Measurements from ENCODE around the gene PGAP6. TPM values are rescaled to one million over a fixed set of nuclear protein-coding genes. Genes with fewer than 3 reads are reported as not detected.

Gene PGAP6
- total RNA-seq, 1 experiment from 2014 or later, result 34.9 TPM

GRCh38 chr16:361341-361871 is 20.4 kb downstream of the PGAP6 start:
- Histone ChIP-seq H3K27ac (no peak overlapping the region), H3K27me3 (replicated peaks) (peaks cover 10% of the 10 kb centered on the region), H3K9me3 (replicated peaks) (no peaks in the 10 kb centered on the region), H3K36me3 (peaks cover 3% of the 10 kb centered on the region), H3K4me1 (replicated peaks) (peaks cover 3% of the 10 kb centered on the region; the same call in 1 of the 2 replicates), H3K4me3 (no peak overlapping the region)
- no peak for DNase-seq (ENCODE audit: low read depth in 1 of 2, low spot score in 2 of 2)

GRCh38 chr16:360698-361336 is 21.0 kb downstream of the PGAP6 start:
- H3K36me3 ChIP-seq, result no peaks in the 10 kb centered on the region
- no peaks in the 10 kb centered on the region for H3K9me3 ChIP-seq (replicated peaks)
- H3K27ac ChIP-seq, result no peak overlapping the region
- DNase-seq (ENCODE audit: low read depth in 1 of 2, low spot score in 2 of 2), result no peak
- no peak overlapping the region for H3K4me3 ChIP-seq
- peaks cover 10% of the 10 kb centered on the region for H3K27me3 ChIP-seq (replicated peaks)
- H3K4me1 ChIP-seq (replicated peaks), result peaks cover 3% of the 10 kb centered on the region; the same call in 1 of the 2 replicates

DNA sequence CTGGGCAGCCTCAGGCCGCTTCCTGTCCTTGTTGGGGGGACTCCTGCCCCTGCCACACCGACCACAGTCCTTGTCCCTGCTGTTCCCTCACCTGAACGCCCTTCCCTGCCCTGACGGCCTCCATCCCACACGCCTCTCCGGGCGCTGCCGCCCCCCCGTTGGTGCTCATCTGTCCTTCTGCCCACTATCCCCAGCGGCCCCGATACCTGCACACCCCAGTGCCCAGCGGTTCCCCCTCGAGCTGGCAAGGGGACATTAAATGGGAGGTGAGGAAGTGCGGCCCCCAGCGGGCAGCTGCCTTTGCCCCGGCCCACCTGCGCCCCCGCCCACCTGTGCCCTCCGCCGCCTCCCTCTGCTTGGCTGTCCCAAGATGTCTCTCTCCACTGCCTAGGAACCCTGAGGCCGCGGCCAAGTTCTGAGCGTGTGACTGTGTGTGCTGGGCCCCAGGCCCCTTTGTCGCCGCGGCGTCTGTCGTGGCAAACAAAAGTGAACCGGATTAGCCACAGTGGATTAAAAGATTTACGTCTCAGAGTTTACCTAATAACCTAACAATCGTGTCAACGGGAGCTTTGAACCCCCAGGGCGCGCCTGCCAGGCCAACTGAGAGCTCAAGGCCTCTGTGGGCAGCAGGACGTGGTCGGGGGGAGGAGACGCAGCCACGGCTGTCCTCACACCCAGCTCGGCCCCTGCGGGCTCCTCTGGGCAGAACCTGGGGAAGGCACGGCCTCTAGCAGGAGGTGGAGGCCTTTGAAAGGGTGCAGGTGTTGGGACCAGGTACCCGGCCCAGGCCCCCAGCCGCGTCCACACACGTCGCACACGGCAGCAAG is 21.7 kb downstream of the PGAP6 start:
- Histone ChIP-seq H3K9me3 (replicated peaks) (no peaks in the 10 kb centered on the region), H3K4me1 (replicated peaks) (peaks cover 3% of the 10 kb centered on the region; the same call in 1 of the 2 replicates), H3K36me3 (no peaks in the 10 kb centered on the region), H3K27ac (no peak overlapping the region), H3K4me3 (no peak overlapping the region), H3K27me3 (replicated peaks) (peaks cover 10% of the 10 kb centered on the region)
- no peak for DNase-seq (ENCODE audit: low read depth in 1 of 2, low spot score in 2 of 2)

GRCh38 chr16:359067-359763 is 22.6 kb downstream of the PGAP6 start:
- no peak for DNase-seq (ENCODE audit: low read depth in 1 of 2, low spot score in 2 of 2)
- Histone ChIP-seq H3K4me3 (no peak overlapping the region), H3K36me3 (no peaks in the 10 kb centered on the region), H3K27me3 (replicated peaks) (peaks cover 10% of the 10 kb centered on the region), H3K27ac (no peak overlapping the region), H3K9me3 (replicated peaks) (no peaks in the 10 kb centered on the region), H3K4me1 (replicated peaks) (peaks cover 3% of the 10 kb centered on the region; the same call in 1 of the 2 replicates)

GRCh38 chr16:356741-357140 is 25.0 kb downstream of the PGAP6 start:
- DNase-seq (ENCODE audit: low read depth in 1 of 2, low spot score in 2 of 2), result no peak
- Histone ChIP-seq H3K27me3 (replicated peaks) (no peaks in the 10 kb centered on the region), H3K4me3 (no peak overlapping the region), H3K36me3 (no peaks in the 10 kb centered on the region), H3K4me1 (replicated peaks) (peaks cover 7% of the 10 kb centered on the region; the same call in 1 of the 2 replicates), H3K27ac (no peak overlapping the region), H3K9me3 (replicated peaks) (no peaks in the 10 kb centered on the region)

- Histone ChIP-seq H3K4me1 (replicated peaks) (peaks cover 11% of the 10 kb centered on the region), H3K9me3 (replicated peaks) (no peaks in the 10 kb centered on the region), H3K36me3 (peaks cover 7% of the 10 kb centered on the region), H3K27ac (no peak overlapping the region), H3K27me3 (replicated peaks) (no peaks in the 10 kb centered on the region), H3K4me3 (no peak overlapping the region)
- no peak for DNase-seq (ENCODE audit: low read depth in 1 of 2, low spot score in 2 of 2)
Observed at GRCh38 chr16:354971-355461, 26.8 kb downstream of the PGAP6 start.

DNA sequence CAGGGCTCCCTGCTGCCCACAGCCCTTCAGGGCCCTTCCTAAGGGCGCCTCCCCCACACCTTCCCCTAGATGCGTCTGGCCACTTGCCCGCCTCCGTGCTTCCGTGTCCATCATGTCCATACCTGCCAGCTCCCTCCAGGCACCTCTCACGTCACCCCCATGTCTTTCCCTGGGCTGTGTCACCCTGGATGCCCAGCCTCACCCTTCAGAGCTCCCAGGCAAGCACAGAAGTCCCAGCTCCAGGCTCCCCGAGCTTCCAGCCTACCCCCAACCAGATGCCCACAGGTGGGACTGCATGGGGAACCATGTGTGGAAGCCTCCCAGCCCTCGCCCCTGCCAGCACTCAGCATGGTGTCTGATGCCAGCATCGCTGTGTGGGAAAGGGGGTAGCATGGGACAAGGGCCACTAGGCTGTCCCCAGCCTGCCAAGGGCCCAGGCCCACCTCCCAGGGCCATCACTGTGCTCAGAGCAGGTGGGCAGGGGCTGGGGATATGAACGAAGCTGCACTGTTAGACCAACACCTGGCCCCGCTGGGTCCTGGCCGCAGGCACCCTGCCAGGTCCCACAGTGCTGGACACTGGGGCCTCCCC is 27.4 kb downstream of the PGAP6 start:
- Histone ChIP-seq H3K27me3 (replicated peaks) (no peaks in the 10 kb centered on the region), H3K4me3 (no peak overlapping the region), H3K36me3 (peaks cover 7% of the 10 kb centered on the region), H3K4me1 (replicated peaks) (peaks cover 11% of the 10 kb centered on the region), H3K27ac (no peak overlapping the region), H3K9me3 (replicated peaks) (no peaks in the 10 kb centered on the region)
- no peak for DNase-seq (ENCODE audit: low read depth in 1 of 2, low spot score in 2 of 2)

DNA sequence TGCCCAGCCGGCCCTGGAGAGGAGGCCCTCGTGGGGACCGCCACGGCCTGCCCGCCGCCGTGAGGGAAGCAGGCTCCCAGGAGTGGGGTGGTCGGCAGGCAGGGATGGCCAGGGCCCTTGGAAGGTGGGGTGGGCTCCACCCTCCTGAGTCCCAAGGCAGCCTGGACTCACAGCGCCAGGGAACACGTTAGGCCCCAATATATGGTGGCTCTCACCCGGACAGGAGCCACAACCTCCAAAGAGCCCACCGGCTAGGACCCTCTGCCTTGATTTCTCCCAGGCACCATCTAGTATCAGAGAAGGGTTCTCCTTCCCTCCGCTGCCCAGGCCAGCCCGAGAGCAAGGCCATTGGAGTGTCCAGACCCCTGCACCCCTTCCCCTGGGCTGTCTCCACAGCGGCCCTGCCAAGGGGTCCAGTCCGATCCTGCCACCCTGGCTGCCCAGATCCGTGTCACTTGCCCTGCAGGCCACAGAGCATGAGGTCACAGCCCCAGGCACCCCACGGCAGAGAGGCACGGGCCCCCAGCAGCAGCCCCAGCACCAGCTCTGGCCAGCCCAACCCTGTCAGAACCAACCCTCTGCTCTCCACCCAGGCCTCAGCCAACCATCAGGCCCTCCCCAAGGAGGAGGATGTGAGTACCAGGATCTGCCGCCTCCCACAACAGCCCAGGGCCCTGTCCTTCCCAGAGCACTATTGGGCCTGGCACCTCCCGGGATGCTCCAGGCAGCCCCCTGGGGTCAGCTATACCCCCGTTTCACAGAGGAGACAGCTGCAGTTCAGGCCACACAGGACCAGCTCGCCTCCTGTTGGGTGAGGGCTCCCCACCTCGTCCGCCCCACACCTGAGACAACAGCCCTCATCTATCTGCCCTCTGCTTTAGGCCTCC is 28.1 kb downstream of the PGAP6 start:
- no peak for DNase-seq (ENCODE audit: low read depth in 1 of 2, low spot score in 2 of 2)
- H3K4me3 ChIP-seq, result peak overlapping the region; percentile 27
- peaks cover 11% of the 10 kb centered on the region for H3K4me1 ChIP-seq (replicated peaks)
- H3K36me3 ChIP-seq, result peaks cover 7% of the 10 kb centered on the region
- no peaks in the 10 kb centered on the region for H3K27me3 ChIP-seq (replicated peaks)
- H3K27ac ChIP-seq, result no peak overlapping the region
- no peaks in the 10 kb centered on the region for H3K9me3 ChIP-seq (replicated peaks)

GRCh38 chr16:352547-353403 is 29.0 kb downstream of the PGAP6 start, which contains the start of gene AXIN1:
AXIN1 (minus strand) TSS chr16:352723; CDS start chr16:347025, 5,698 bp downstream.
- Histone ChIP-seq H3K27ac (0 out of 2 replicates have a peak within 1 kb of the TSS, but pooled peaks have one; percentile 32), H3K36me3 (peaks cover 7% of the 10 kb centered on the region), H3K4me1 (replicated peaks) (peaks cover 11% of the 10 kb centered on the region), H3K27me3 (replicated peaks) (no peaks in the 10 kb centered on the region), H3K4me3 (peak within 1 kb of the TSS; percentile 82), H3K9me3 (replicated peaks) (no peaks in the 10 kb centered on the region)
- DNase-seq (ENCODE audit: low read depth in 1 of 2, low spot score in 2 of 2), result peak; percentile 79 to 100

DNA sequence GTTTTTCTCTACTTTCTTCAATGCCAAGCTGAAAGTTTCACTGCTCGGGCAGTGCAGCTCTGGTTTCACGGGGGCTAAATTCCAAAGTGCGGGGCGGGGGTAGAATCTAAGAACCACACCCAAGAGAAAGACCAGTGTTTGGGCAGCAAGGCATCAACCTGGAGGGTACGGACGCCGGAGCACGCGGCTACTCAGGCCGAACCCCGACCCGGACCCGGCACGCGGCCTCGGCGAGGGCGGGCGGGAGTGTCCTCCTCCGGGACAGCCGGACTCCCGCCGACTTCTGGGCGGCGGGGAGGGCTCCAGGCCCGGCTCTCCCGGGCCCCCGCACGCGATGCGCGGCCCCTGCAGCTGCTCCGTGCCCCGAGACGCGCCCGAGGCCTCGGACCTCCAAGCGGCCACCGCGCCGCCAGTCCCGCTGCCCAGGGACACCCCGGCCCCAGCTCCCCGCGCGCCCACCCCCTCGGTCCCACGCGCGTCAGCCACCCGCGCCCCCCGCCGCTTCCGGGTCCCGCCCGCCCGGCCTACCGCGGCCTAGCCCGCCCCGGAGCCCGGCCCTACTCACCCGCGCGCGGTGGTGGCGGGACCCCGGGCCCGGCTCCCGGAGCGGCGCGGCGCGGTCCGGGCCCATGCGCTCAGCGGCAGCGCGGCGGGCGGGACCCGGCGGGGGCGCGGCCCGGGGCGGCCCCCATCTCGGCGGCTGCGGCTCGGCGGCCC is 29.8 kb downstream of the PGAP6 start:
- peaks cover 11% of the 10 kb centered on the region for H3K4me1 ChIP-seq (replicated peaks)
- peaks cover 7% of the 10 kb centered on the region for H3K36me3 ChIP-seq
- H3K9me3 ChIP-seq (replicated peaks), result no peaks in the 10 kb centered on the region
- H3K27ac ChIP-seq, result 0 out of 2 replicates have a peak overlapping the region, but pooled peaks have one; percentile 32
- no peaks in the 10 kb centered on the region for H3K27me3 ChIP-seq (replicated peaks)
- DNase-seq (ENCODE audit: low read depth in 1 of 2, low spot score in 2 of 2), result peak in 1 of 2 experiments; percentile 30
- peak overlapping the region; percentile 82 for H3K4me3 ChIP-seq

DNA sequence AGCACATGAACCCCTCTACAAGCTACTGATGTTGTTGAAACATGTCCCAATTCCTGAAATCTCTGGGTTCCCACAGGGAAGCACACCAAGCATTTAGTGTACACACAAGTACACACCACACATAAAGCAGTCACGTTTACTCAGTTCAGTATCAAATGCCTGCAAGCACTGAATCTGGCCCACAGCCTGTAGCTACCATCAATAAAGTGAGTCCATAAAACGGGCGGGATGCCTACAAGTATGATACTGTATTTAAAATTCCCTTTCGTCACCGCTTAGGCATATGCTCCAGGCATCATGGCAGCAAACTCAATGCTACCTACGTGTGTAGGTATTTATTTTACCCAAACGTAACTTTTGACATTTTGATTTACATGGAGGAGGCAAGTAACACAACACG is 31.6 kb downstream of the PGAP6 start:
- Histone ChIP-seq H3K4me3 (no peak overlapping the region), H3K27me3 (replicated peaks) (no peaks in the 10 kb centered on the region), H3K36me3 (peaks cover 24% of the 10 kb centered on the region), H3K4me1 (replicated peaks) (peaks cover 18% of the 10 kb centered on the region), H3K27ac (no peak overlapping the region), H3K9me3 (replicated peaks) (no peaks in the 10 kb centered on the region)
- DNase-seq (ENCODE audit: low read depth in 1 of 2, low spot score in 2 of 2), result no peak
